ENCODE data around the gene MZF1.
A peak's percentile ranks its signal among the peaks of the same experiment; 100 is the strongest.

The MZF1 gene

GRCh38 chr19:58531034-58531840 is 41.9 kb downstream of the MZF1 start:
- Mint-ChIP-seq H3K27ac (no peak overlapping the region), H3K36me3 (ENCODE audit: low read depth) (no peaks in the 10 kb centered on the region), H3K9me3 (no peaks in the 10 kb centered on the region), H3K4me3 (no peak overlapping the region), H3K27me3 (ENCODE audit: low read depth) (no peaks in the 10 kb centered on the region), H3K4me1 (no peaks in the 10 kb centered on the region)
- no peak for TF ChIP-seq CTCF (IDR thresholded peaks at IDR 0.05; ENCODE audit: unreplicated experiment in 3 of 3)

- Mint-ChIP-seq H3K9me3 (no peaks in the 10 kb centered on the region), H3K36me3 (ENCODE audit: low read depth) (no peaks in the 10 kb centered on the region), H3K4me3 (no peak overlapping the region), H3K4me1 (no peaks in the 10 kb centered on the region), H3K27me3 (ENCODE audit: low read depth) (no peaks in the 10 kb centered on the region), H3K27ac (no peak overlapping the region)
- TF ChIP-seq CTCF (IDR thresholded peaks at IDR 0.05; ENCODE audit: unreplicated experiment in 3 of 3), result no peak
Measured at GRCh38 chr19:58529405-58529804, 43.7 kb downstream of the MZF1 start.

- Mint-ChIP-seq H3K4me3 (peak overlapping the region in 2 of 3 experiments; percentile 3 to 52), H3K27ac (peak overlapping the region in 1 of 3 experiments; percentile 6)
- TF ChIP-seq CTCF (IDR thresholded peaks at IDR 0.05; ENCODE audit: unreplicated experiment in 3 of 3), result no peak
Measured at GRCh38 chr19:58522709-58523108, 50.4 kb downstream of the MZF1 start.

GRCh38 chr19:58521651-58522050 is 51.5 kb downstream of the MZF1 start:
- H3K27me3 Mint-ChIP-seq (ENCODE audit: low read depth), result no peaks in the 10 kb centered on the region
- TF ChIP-seq CTCF (IDR thresholded peaks at IDR 0.05; ENCODE audit: unreplicated experiment in 3 of 3), result no peak
- H3K9me3 Mint-ChIP-seq, result no peaks in the 10 kb centered on the region
- peak overlapping the region; percentile 76 to 82 (median 76) for H3K4me3 Mint-ChIP-seq
- peaks cover 23% of the 10 kb centered on the region for H3K4me1 Mint-ChIP-seq
- no peaks in the 10 kb centered on the region for H3K36me3 Mint-ChIP-seq (ENCODE audit: low read depth)
- H3K27ac Mint-ChIP-seq, result peak overlapping the region; percentile 46 to 81 (median 59)

More at GRCh38 chr19:58522709-58523108, 50.4 kb downstream of the MZF1 start:
- no peaks in the 10 kb centered on the region for H3K27me3 Mint-ChIP-seq (ENCODE audit: low read depth)
- no peaks in the 10 kb centered on the region for H3K36me3 Mint-ChIP-seq (ENCODE audit: low read depth)
- H3K9me3 Mint-ChIP-seq, result no peaks in the 10 kb centered on the region
- peaks cover 23% of the 10 kb centered on the region for H3K4me1 Mint-ChIP-seq

GRCh38 chr19:58520257-58520599 is 52.9 kb downstream of the MZF1 start:
- H3K27ac Mint-ChIP-seq, result peak overlapping the region; percentile 95 to 100 (median 97)
- no peaks in the 10 kb centered on the region for H3K9me3 Mint-ChIP-seq
- H3K36me3 Mint-ChIP-seq (ENCODE audit: low read depth), result peaks cover 7% of the 10 kb centered on the region
- TF ChIP-seq CTCF (IDR thresholded peaks at IDR 0.05; ENCODE audit: unreplicated experiment in 3 of 3), result no peak
- H3K4me3 Mint-ChIP-seq, result peak overlapping the region; percentile 90 to 95 (median 94)
- H3K4me1 Mint-ChIP-seq, result peaks cover 30% of the 10 kb centered on the region
- H3K27me3 Mint-ChIP-seq (ENCODE audit: low read depth), result no peaks in the 10 kb centered on the region

Measured in nephron (organoid).